Measurements from ENCODE around the gene CNPY1.
"Not testable (repeated sequence)": the region's sequence is repeated elsewhere in the genome, so short reads cannot be mapped to it uniquely, and the experiment has no call there.

CNPY1 gene

DNA sequence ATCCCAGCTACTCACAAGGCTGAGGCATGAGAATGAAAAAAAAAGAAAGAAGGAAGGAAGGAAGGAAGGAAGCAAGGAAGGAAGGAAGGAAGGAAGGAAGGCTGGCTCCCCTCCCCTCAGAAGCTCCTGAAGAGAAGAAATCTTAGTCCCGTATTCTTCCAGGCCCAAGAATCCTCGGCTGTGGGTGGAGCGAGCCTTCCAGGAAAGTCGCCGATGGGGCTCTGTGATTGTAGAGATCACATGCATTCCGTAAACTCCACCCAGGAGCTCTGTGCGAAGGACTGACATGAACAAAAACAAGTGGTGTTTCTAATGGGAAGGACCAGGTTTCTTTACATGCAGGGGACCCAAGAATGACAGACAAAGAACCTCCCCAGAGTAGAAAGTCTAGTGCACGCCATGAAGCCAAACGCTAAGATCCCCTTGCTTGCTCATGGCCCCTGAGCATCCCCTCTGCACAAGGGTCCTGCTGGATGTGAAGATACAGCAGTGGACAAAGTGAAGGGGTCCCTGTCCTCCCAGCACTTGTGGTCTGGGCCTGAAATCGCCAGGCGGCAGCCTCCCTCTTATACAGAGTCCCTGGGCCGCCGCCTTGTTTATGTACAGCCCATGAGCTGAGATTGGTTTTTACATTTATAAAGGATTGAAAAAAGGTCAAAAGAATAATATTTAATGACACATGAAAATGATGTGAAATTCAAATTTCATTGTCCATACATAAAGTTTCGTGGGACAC lies 25.2 kb downstream of the CNPY1 start:
- no peak for DNase-seq
- intact Hi-C loops (cut with DNase I) = no loop called here

GRCh38 chr7:155520114-155520513 lies 26.2 kb downstream of the CNPY1 start:
- no peak for DNase-seq
- intact Hi-C loops (cut with DNase I) = no loop called here

- DNase-seq; intact Hi-C loops (cut with DNase I): not testable (repeated sequence)
These were observed 27.0 kb downstream of the CNPY1 start for GRCh38 chr7:155519358-155519757.

GRCh38 chr7:155518633-155519032 lies 27.7 kb downstream of the CNPY1 start:
- intact Hi-C loops (cut with DNase I) = no loop called here
- DNase-seq = no peak

GRCh38 chr7:155517969-155518368 lies 28.4 kb downstream of the CNPY1 start:
- intact Hi-C loops (cut with DNase I) = no loop called here
- no peak for DNase-seq

GRCh38 chr7:155517452-155517851 lies 28.9 kb downstream of the CNPY1 start:
- DNase-seq = no peak

DNA sequence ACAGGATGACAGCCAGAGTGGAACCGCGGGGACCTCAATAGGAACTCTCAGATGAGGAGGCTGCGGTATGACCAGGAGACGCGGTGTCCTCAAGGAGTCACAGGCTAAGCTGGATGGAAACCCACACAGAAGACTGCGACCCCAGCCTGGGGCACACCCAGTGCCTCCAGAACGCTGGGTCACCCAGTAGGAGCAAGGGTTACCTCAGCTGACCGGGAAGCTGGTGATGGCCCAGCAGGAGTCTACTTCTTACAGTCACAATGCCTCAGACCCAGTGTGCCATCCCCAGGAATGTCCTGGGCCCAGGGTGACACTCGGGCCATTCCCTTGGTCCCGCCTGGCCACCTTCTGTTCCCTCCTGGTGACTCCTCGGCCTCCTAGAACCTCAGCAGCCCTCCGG lies 29.9 kb downstream of the CNPY1 start:
- DNase-seq = no peak
- intact Hi-C loops (cut with DNase I) = no loop called here

More at GRCh38 chr7:155517452-155517851, 28.9 kb downstream of the CNPY1 start:
- intact Hi-C loops (cut with DNase I) = no loop called here

DNA sequence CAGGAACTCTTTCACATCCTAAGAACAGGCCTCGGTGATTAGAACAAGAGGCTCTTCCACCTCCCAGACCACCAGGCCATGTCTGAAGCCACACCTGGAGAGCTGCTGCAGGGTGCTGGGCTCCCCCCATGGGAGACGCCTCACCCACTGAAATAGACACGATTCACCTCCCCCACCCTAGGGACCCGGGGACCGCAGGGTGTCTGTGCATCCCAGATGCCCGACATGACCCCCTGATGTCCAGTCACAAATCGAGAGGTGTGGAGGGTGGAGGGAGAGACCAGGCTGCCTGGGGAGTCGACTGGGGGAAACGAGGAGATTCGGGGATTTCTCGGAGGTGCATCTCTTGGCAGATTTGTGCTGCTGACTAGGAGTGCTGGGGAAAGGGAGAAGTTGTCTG lies 31.0 kb downstream of the CNPY1 start:
- DNase-seq = no peak
- intact Hi-C loops (cut with DNase I) = no loop called here

DNA sequence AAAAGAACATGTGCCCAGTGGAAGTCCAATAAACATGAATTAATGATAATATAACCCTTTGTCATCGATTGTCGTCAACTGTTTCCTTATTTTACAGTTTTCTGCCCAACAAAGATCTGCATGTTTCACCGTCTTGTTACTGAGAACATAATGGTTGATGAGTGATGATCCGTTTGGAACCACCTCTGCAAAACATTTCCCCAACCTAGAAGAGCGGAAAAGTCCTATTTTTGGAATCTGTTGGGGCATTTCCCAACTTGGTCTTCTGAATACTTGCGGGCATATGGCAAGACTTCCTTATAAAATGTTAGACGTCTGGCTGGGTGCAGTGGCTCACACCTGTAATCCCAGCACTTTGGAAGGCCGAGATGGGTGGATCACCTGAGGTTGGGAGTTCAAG lies 32.1 kb downstream of the CNPY1 start:
- intact Hi-C loops (cut with DNase I) = no loop called here
- no peak for DNase-seq

GRCh38 chr7:155513543-155514285 lies 32.6 kb downstream of the CNPY1 start:
- no peak for DNase-seq
- intact Hi-C loops (cut with DNase I) = no loop called here

GRCh38 chr7:155512246-155512887 lies 34.0 kb downstream of the CNPY1 start:
- intact Hi-C loops (cut with DNase I) = no loop called here
- no peak for DNase-seq

- no peak for DNase-seq
- intact Hi-C loops (cut with DNase I) = no loop called here
These were observed 34.7 kb downstream of the CNPY1 start for GRCh38 chr7:155511702-155511996.

- intact Hi-C loops (cut with DNase I) = no loop called here
- DNase-seq = no peak
These were observed 35.2 kb downstream of the CNPY1 start for GRCh38 chr7:155510975-155511701.

DNA sequence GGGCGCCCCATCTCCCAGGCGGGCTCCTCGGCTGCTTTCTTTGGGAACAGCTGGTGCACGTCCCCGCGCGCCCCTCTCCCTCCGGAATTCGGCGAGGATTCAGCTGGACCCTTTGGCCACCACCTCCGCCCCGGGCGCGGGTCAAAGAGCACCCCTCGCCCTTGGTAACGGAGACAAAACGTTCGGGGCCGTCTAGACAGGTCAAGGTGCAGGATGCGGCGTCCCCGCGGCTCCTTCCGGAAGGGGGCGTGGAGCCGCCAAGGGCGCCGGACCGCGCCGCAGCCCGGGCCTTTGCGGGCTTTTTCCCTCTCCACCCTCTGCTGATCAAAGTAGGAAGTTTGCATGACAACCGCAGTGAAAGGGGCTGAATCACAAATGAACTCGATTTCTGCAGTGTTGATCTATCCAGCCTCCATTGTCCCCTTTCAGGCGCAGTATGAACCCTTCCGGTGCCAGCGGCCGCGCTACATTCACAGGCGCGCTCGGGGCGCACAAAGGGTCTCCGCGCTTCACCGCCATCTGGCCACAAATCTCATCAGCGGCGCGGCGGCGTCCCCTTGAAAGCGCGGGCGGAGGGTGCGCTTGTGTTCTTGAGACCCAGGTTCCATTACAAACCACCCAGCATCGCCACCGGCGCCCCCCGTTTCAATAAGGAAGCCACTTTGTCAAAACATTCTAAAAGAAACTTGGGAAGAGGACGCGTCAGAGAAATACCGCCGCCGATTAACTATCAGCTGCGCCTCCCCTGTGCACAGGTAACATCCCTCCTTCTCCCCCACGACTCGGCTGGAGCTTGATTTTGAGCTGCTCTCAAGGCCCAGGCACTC lies 36.4 kb downstream of the CNPY1 start:
- DNase-seq = no peak
- intact Hi-C loops (cut with DNase I) = no loop called here

DNA sequence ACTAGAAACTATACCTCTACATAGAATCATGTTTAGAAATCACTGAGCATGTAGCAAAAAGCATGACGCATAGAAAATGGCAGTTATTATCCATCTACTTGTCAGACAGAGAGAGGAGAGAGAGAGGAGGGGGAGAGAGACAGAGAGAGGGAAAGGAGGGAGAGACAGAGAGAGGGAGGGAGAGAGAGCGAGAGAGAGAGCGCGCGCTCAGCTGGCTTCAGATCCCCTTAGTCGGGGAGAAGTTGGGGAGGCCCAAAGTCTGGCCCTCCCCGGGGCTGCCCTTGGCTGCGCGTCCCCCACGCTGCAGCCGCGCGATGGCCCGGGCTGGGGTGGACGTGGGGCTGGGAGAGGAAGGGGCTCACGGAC lies 37.0 kb downstream of the CNPY1 start:
- intact Hi-C loops (cut with DNase I) = no loop called here
- no peak for DNase-seq

- DNase-seq = no peak
- intact Hi-C loops (cut with DNase I) = no loop called here
These were observed 37.7 kb downstream of the CNPY1 start for GRCh38 chr7:155508376-155509358.

GRCh38 chr7:155507576-155507975 lies 38.8 kb downstream of the CNPY1 start:
- no peak for DNase-seq
- intact Hi-C loops (cut with DNase I) = no loop called here

- intact Hi-C loops (cut with DNase I) = no loop called here
These were observed 39.5 kb downstream of the CNPY1 start for GRCh38 chr7:155506854-155507337.

More at GRCh38 chr7:155506854-155507337, 39.5 kb downstream of the CNPY1 start:
- no peak for DNase-seq

Data from head of caudate nucleus (tissue), 42 donors.